GM13976 (cell line): ENCODE measurements around the gene SYT4.
"Not testable (repeated sequence)": the region's sequence is repeated elsewhere in the genome, so short reads cannot be mapped to it uniquely, and the experiment has no call there.

Experiments used
- DNase-seq: peaks from one replicate; pipeline ENCODE4 v3.0.0; 2012; ENCODE audit warnings: low spot score
- in situ Hi-C: fragments of 300-500 bp; cut with MboI; formaldehyde crosslinking; loops from one replicate; pipeline ENCODE4 v1.12.0; 2022; ENCODE audit warnings: low sequenced_read_pairs, mixed read lengths, inconsistent platforms; ENCODE audit not compliant: unreplicated experiment
- TF ChIP-seq, protein P1 (sequence below): IDR thresholded peaks from 2 replicates; pipeline ENCODE4 v1.5.1; 2012; ENCODE audit warnings: borderline replicate concordance, mild to moderate bottlenecking; ENCODE audit not compliant: insufficient read depth; ENCODE audit errors: extremely low read depth, missing control alignments, control extremely low read depth

SYT4 gene, protein sequence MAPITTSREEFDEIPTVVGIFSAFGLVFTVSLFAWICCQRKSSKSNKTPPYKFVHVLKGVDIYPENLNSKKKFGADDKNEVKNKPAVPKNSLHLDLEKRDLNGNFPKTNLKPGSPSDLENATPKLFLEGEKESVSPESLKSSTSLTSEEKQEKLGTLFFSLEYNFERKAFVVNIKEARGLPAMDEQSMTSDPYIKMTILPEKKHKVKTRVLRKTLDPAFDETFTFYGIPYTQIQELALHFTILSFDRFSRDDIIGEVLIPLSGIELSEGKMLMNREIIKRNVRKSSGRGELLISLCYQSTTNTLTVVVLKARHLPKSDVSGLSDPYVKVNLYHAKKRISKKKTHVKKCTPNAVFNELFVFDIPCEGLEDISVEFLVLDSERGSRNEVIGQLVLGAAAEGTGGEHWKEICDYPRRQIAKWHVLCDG

DNA sequence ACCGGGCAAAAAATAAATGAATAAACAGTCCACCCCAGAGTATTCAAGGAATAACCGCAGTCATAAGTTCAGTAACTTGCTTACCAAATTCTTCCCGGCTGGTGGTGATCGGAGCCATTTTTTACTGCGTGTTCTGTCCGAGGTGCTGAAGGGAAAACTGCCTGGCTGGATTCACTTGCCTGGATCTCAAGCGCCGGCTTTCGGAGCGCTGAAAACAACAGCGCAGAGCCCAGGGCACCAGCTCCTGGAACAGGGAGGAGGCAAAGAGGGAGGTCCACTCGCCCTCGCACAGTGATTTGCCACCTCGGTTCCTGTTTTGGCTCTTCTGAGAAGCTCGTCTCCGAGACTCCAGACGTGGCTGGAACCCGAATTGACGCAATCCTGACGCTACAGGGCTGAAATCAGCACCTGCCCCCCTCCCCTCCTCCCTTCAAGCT lies at the start of gene SYT4:
SYT4 (minus strand) TSS at position 327 of the 437 bp plus-strand sequence; CDS start at position 118, 209 bp downstream.
- TF ChIP-seq, protein P1, sequence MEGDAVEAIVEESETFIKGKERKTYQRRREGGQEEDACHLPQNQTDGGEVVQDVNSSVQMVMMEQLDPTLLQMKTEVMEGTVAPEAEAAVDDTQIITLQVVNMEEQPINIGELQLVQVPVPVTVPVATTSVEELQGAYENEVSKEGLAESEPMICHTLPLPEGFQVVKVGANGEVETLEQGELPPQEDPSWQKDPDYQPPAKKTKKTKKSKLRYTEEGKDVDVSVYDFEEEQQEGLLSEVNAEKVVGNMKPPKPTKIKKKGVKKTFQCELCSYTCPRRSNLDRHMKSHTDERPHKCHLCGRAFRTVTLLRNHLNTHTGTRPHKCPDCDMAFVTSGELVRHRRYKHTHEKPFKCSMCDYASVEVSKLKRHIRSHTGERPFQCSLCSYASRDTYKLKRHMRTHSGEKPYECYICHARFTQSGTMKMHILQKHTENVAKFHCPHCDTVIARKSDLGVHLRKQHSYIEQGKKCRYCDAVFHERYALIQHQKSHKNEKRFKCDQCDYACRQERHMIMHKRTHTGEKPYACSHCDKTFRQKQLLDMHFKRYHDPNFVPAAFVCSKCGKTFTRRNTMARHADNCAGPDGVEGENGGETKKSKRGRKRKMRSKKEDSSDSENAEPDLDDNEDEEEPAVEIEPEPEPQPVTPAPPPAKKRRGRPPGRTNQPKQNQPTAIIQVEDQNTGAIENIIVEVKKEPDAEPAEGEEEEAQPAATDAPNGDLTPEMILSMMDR, result no peak
- no peak for DNase-seq
- in situ Hi-C loops, result no loop called here

DNA sequence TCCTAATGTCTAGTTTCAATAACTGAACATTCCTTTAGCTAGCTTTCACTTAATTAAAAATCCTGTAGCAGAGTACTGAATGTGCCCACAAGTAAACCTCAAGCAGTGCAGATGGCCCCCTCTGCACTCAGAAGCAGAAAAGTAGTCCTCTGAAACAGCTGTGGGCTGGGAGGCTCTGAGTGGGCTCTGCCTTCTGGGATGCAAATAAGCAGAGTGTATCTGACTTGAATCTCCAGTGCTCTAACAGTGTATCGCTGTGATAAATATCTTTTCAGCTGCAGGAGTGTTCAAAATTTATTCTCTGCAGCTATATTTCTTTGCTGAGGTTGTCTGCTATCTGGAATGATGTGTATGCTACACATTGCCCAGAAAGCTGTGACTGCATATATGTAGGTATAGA lies 44.8 kb upstream of the SYT4 start:
- in situ Hi-C loops, result no loop called here
- DNase-seq, result no peak
- TF ChIP-seq, protein P1, result no peak

DNA sequence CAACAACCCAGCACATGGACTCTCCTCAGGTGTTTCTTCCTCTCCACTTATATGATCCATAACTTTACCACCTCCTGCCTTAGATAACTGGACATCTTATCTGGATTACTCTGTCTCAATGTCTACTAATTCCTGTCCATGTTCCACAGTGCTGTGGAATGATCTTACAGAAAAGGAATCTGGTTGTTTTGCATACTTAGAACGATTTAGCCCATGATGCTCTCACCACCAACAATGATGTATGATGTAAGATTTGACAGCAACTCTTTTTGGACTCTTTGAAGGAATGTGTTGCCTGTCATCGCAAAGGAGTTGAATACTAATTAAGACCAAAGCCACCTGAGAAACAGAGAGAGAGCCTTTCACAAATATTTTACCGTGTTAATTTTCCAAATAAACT lies 37.7 kb upstream of the SYT4 start:
- in situ Hi-C loops, result no loop called here
- no peak for DNase-seq
- TF ChIP-seq, protein P1, result no peak

DNA sequence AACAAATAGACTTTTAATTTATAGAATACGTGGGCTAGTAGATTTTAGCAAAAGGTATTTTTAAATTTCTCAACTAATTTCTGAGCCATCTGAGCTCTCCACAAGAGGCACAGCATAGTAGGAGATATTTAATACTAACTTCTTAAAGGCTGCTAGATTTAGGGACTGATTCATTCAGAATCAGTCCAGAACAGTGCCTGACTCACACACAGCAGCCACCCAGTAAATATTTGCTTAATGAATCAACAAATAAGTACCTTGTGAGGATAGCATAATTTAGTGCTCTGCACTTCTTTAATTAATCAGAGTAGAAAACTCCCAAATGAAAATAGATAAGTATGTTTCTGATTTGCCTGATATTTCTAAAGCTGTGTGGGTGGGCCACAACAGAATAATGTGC lies 35.6 kb upstream of the SYT4 start:
- in situ Hi-C loops, result no loop called here
- no peak for DNase-seq
- TF ChIP-seq, protein P1, result no peak

DNA sequence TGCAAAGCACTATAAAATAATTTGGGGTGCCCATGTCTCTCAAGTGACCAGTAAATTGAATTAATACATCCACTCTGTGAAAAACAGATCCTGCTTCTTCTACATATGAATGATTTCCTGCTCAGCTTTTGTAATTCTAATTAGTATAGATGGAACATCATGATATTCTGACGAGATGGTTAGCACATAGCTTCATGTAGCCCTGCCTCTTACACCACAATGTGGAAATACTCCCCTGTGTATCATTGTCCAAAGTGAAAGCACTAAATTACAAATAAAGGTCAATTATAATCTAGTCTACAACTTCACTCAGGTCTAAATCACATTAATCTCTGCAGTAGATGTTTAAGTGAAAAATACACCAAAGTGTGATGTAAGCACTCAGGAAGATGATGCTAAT lies 32.9 kb upstream of the SYT4 start:
- TF ChIP-seq, protein P1, result no peak
- in situ Hi-C loops, result no loop called here

DNA sequence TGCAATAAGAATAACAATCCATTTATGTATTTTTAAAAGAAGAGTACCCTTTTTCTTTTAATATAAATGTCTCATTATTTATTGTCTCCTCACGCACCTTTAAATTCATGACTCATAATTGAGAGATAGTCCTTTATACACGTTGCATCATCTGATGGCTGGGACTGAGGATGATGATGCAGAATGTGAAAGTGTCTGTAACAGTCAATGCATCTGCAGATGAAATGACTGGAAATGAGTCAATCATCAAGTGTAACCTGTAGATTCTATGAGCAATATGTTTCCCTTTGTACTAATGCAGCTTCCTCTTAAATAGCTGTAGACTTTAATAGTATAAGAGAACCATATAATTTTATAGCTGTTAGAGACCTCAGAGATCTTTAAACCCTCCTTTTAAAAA lies 26.1 kb upstream of the SYT4 start:
- TF ChIP-seq, protein P1, result no peak
- in situ Hi-C loops, result no loop called here
- no peak for DNase-seq

More for the DNA sequence above, 32.9 kb upstream of the SYT4 start:
- DNase-seq, result no peak

DNA sequence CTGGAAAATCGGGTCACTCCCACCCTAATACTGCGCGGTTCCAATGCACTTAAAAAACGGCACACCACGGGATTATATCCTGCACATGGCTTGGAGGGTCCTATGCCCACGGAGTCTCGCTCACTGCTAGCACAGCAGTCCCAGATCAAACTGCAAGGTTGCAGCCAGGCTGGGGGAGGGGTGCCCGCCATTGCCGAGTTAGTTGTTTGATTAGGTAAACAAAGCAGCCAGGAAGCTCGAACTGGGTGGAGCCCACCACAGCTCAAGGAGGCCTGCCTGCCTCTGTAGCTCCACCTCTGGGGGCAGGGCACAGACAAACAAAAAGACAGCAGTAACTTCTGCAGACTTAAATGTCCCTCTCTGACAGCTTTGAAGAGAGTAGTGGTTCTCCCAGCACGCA lies 8.9 kb upstream of the SYT4 start:
- DNase-seq, in situ Hi-C loops: not testable (repeated sequence)
